ENCODE measurements around the gene ITGAD.
"Not testable (repeated sequence)": the region's sequence is repeated elsewhere in the genome, so short reads cannot be mapped to it uniquely, and the experiment has no call there.

The ITGAD gene

DNA sequence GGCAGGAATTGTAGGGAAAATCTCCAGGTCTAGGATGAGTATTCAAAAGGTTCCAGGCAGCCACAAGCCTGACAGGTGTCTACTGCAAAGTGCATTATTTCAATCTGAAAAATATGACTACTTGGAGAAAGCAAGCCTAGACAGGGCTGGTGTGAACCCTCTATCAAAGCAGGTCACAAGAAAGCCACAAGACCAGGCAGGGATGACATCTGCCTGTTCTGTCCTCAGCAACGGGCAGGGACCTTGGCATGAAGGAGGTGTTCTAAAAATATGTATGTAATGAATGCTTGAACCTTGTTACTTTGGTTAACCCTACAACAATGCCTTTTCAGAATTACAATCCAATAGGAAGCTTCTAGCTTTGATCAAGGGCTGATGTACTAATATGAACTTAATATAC is 36.2 kb downstream of the ITGAD start:
- DNase-seq (ENCODE audit: extremely low read depth in 1 of 2, low read depth in 1 of 2) = no peak

DNA sequence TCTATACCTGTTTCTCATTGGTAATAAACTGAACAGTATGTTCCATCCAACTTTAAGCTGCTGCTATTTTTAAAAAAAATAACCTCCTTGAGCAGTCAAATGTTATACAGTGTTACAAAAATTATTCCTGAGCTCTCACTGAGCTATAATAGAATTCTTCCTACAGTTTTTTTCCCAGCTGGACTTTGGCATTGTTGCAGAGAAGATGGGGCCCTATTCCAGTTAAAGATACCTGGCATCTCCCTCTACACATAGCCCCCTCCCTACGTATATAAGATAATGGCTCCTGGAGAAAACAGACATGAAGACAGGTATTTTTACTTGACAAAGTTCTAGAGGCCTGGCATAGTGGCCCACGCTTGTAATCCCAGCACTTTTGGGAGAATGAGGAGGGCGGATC is 36.7 kb downstream of the ITGAD start:
- no peak for DNase-seq (ENCODE audit: extremely low read depth in 1 of 2, low read depth in 1 of 2)

DNA sequence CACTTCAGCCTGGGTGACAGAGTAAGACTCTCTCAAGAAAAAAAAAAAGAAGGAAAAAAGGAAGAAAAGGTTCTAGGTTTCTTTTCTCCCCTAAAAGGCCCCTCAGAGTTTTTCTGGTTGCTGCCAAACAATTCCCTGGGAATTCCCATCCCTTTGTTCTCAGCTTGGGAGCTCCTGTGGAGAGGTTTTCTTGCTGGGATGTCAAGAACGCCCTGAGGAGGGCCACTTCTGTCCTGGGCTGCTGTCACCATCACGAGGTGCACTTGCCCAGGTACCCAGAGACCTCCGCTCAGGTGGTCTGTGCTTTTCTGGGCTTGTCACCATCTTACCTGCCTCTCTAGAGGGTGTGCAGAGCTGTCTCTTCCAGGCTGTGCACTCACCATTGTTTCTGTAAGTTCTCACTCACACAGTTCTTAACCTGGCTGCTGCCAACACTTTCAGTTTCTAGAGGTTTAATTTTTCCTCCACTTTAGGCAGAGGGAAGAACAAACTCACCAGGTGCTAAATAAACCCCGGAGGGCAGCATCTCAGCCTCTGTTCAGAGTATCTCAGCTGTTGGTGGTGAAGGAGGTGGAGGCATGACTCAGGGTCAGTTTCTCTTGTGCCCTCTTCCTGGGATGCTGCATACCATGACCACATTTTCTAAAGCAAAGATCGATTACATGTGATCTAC is 37.4 kb downstream of the ITGAD start:
- no peak for DNase-seq (ENCODE audit: extremely low read depth in 1 of 2, low read depth in 1 of 2)

DNA sequence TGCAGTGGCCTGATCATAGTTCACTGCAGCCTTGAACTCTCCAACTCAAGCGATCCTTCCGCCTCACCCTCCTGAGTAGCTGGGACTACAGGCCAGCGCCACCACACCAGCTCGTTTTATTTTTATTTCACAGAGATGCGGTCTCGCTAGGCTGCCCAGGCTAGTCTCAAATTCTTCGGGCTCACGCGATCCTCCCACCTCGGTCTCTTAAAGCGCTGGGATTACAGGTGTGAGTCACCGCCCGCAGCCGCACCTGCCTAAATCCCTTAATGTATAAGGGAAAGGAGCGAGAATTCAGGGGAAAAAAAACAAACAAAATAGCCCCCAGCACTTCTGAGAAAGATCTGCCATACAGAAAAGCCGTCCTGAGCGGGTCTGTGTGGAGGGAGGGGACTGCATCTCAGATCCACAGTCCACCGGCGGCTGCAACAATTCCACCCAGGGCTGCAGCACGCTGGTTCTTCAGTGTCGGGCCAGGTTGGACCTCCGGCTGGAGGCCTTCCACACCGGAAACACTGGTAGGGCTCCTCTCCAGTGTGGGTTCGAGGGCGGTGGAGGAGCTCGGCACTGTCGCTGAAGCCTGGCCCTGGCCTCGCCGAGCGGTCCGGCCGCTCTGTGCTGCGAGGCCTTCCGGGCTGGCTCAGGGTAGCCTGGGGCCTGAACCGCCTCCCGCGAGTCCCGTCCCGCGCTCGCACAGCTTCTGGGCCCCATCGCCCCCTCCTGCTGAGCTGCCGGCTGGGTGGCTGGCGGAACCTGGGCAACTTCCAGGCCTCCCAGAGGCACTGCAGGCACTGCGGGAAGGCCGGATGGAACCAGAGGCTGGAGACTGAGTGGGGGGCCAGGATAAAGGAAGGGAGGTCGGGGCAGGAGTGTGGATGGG is 42.4 kb downstream of the ITGAD start:
- DNase-seq (ENCODE audit: extremely low read depth in 1 of 2, low read depth in 1 of 2) = no peak

DNA sequence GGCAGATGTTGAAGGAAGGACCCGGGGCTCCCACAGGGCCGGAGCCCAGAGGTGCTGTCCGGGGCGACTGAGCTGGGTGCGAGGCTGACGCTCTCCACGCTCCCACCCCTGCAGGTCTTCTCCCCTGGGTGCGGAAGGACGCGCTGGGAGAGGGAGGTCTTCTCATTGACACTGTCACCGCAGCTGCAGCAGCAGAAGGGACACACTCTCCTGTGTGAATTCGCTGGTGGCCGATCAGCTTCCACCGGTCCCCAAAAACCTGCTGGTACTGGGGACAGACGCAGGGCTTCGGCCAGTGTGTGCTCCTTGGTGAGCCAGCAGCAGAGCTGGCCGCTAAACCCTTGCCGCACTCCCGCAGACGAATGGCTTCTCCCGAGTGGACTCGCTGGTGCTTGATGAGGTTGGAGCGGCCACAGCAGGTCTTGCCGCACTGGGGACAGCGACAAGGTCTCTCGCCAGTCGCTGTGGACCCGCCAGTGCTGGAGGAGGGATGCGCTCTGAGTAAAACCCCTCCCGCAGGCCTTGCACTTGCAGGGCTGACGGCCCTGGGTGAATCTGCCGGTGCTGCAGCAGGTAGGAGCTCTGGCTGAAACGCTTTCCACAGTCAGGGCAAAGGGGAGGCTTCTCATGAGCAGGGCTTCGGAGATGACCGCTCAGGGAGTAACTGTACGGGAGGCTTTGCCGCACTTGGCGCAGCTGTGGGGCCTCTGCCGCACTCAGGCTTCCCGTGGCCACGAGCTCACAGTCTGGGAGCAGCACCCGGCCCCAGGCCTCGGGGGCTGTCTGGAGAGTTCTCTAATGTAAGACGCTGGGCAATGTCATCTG is 43.3 kb downstream of the ITGAD start:
- no peak for DNase-seq (ENCODE audit: extremely low read depth in 1 of 2, low read depth in 1 of 2)

DNA sequence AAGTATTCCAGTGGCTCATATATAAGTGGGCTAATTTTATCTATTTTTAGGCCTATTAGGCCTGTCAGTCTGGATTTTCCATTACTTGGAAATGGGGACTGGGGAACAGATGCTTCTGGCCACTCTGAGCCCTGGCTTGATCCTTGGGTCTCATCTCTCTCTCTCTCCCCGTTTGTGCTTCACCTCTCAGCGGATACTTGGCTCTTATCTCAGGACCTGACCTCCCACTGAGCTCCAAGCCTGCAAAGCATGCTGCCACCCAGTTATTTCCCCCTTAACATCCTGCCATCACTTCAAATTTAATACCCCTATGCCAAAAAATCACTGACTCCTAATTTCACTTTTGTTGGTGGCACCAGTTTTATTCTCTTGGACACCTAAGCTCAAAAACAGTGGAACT is 45.3 kb downstream of the ITGAD start:
- DNase-seq (ENCODE audit: extremely low read depth in 1 of 2, low read depth in 1 of 2) = no peak

DNA sequence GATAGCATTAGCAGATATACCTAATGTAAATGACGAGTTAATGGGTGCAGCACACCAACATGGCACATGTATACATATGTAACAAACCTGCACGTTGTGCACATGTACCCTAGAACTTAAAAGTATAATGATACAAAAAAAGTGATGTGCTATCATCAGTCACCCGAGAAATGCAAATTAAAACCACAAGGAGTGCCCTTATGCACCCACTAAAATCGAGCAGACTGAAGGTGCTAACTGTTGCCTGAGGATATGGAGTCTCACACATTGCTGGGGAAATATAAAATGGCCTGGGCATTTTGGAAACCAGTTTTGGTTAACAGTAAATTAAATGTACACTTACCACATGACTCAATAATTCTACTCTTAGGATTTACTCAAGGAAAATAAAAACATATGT is 45.9 kb downstream of the ITGAD start:
- not testable (repeated sequence) for DNase-seq (ENCODE audit: extremely low read depth in 1 of 2, low read depth in 1 of 2)

DNA sequence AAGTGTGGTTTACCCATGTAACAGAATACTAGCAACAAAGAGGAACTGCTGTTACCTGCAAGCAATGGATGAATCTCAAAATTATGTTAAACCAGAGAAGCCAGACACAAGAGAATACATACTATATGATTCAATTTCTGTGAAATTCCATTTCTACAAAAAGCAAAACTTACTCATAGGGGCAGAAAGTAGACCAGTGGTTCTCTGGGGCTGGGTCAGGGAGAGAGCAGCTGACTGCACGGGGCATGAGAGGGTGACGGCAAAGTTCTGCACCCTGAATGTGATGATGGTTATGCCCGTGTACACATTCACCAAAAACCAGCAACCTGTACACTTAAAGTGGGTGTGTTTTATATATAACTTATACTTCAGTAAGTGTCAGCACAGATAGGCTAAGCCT is 46.4 kb downstream of the ITGAD start:
- no peak for DNase-seq (ENCODE audit: extremely low read depth in 1 of 2, low read depth in 1 of 2)

DNA sequence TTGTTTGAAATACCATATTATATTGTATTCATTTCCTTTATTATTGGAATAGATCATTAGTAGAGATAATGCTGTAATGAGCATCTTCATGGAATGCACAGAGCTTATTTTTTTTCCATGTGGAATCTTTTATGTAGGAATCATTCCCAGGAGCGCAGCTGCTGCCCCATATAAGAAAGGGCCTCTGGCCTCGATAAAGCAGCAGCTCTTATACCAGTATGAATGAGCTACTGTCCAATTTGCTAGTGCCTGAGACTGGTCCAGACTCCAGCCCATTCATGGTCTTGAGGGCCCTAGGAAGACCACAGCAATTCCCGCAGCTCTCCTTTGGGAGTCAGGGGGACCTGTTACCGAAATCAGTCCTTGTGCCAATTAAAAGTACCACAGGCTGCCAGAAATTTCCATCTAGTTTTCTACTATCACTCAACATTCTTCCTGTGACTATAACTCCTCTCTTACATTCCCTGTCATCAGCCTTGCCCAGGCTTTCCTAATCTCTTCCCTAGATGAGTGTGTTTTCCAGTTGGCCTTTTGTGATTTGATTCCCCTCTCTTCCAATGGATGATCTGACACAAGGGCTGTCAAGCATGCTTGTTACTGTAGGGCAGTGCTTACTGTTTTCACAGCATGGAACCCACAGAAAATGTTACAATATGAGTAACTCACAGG is 47.5 kb downstream of the ITGAD start:
- no peak for DNase-seq (ENCODE audit: extremely low read depth in 1 of 2, low read depth in 1 of 2)

DNA sequence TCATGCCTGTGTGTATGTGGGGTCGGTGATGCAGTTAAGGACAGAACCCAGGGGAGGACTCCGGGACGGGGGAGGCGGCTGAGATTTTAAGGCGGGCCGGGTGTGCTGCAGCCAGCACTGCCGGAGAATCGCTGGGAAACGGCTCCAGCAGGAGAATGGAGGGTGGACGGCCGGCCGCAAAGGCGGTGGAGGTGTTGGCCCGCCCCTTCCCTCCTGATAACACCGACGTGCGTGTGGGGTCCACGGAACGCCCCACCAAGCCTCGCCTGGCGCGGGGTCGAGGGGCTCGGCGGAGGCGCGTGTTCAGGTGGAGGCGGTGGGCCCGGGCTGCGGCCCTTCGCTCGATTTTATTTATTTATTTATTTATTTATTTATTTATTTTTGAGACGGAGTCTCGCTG is 48.8 kb downstream of the ITGAD start:
- DNase-seq (ENCODE audit: extremely low read depth in 1 of 2, low read depth in 1 of 2) = no peak

DNA sequence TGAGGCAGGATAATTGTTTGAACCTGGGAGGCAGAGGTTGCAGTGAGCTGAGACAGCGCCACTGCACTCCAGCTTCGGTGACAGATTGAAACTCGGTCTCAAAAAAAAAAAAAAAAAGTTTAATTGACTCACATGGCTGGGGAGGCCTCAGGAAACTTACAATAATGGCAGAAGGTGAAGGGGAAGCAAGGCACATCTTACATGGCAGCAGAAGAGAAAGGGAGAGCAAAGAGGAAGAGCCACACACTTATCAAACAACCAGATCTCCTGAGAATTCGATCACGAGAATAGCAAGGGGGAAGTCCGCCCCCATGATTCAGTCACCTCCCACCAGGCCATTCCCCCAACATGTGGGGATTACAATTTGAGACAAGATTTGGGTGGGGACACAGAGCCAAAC is 52.8 kb downstream of the ITGAD start:
- DNase-seq (ENCODE audit: extremely low read depth in 1 of 2, low read depth in 1 of 2) = not testable (repeated sequence)

DNA sequence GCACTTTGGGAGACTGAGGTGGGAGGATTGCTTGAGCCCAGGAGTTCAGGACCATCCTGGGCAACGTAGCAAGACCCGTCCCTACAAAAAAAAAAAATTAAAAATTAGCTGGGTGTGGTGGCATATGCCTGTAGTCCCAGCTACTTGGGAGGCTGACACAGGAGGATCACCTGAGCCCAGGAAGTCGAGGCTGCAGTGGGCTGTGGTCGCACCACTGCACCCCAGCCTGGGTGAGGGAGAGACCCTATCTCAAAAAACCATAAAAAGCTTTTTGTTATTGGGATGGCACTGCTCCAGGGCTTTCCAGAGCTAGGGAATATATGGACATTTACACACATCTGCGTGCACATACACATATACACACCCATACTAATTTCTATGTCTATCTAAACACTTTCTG is 58.1 kb downstream of the ITGAD start:
- DNase-seq (ENCODE audit: extremely low read depth in 1 of 2, low read depth in 1 of 2) = no peak

DNA sequence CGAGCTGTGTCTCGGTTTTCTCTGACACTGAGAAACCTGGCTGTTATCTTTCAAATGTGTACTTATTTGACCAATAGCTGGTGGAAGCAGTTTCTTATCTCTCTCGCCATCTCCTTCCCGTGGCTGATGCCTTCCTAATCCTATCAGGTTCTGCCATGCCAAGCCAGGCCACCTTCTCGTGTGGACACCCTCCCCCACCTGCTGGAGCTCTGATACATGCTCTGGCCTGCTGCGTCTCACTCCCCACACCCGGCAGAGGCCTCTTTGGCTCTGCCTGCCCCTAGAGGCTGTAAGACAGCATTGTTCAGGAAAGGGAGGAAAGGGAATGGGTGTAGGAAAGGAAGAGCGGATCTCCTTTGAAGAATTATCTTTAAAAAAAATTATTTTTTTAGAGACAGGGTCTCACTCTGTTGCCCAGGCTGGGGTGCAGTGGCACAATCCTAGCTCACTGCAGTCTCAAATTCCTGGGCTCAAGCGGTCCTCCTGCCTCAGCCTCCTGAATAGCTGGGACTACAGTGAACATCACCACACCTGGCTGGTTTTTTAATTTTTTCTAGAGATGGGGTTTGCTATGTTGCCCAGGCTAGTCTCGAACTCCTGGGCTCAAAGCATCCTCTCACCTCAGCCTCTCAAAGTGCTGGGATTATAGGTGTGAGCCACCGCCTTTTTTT is 58.7 kb downstream of the ITGAD start:
- no peak for DNase-seq (ENCODE audit: extremely low read depth in 1 of 2, low read depth in 1 of 2)

DNA sequence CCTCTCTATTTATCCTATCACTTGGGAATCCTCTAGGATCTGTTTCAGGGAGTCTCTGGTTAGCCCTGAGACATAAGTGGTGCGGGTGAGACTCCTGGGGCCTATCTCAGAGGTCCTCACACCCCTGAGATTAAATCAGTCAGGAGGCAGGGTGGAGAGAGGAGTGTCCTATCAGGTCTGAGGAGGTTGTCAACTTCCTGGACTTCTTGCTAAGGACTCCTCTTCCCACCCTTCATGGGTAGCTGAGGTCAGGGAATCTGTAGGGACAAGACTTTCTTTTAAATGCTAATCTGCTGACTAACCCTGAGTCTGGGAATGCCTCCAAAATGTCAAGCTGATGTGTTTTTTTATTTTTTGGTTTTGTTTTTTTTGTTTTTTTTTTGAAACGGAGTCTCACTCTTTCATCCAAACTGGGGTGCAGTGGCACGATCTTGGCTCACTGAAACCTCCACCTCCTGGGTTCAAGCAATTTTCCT is 59.5 kb downstream of the ITGAD start:
- DNase-seq (ENCODE audit: extremely low read depth in 1 of 2, low read depth in 1 of 2) = no peak

DNA sequence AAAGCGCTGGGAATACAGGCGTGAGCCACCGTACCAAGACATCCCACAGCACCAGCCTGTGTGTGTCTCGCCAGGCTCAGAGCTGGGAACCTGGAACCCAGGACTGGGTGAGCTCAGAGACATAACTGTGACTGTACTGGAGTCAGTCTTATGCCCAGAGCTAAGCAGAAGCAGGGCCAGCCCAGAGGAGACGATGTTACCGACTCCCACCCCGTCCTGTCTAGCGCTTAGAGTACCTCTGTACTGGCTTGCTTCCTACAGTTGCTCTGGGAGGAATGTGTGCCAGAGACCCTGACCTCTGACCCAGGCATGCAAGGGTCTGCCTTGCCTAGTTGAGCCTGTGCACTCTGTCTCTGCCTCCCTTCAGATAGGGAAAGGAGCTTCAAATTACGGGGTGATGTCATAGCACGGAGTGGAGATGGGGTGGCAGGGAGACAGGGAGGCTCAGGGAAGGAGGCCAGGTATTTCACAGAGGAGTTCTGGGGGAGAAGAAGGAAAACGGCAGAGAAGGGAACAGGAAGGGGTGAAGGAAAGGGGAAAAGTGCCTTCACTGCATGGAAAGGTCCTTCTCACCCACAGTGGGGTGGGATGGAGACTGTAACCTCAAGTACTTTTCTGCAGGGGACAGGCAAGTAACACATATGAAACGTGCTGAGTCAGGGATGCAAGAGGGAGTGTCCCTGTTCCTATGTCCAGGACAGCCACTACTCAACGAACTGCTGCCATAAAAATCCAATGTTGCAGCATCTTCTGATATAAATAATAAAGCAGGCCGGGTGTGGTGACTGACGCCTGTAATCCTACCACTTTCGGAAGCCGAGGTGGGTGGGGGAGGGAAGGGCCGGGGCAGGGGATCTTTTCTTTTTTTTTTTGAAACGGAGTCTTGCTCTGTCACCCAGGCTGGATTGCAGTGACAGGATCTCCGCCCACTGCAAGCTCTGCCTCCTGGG is 60.4 kb downstream of the ITGAD start:
- DNase-seq (ENCODE audit: extremely low read depth in 1 of 2, low read depth in 1 of 2) = no peak

DNA sequence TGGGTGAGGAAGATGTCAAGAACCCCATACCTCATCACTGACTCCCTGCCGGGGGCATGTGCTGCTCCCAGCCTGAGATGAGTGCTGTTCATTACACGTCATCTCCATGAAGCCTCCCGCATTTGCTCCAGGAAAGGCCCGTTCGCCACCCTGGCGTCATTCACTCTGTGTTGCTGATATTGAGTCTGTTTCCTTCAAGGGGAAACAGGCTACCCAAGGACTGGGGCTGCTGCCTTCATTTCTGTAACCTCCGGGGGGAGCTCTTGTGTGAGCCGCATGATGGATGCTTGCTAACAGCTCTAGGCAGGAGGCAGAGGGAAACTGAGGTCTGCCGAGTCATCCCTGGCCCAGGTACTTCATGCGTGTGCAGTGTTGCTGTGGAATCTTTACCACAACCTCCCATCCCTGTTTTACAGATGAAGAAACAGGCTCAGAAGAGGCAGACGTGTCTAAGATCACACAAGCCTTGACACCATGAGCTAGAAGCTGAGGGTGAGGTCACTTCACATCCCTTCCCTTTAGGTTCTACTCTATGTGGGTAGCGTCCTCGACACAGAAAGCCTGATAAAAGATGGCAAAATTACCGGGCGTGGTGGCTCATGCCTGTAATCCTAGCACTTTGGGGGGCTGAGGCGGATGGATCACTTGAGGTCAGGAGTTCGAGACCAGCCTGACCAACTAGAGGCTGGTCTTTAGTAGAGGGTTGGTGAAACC is 62.6 kb downstream of the ITGAD start:
- no peak for DNase-seq (ENCODE audit: extremely low read depth in 1 of 2, low read depth in 1 of 2)

DNA sequence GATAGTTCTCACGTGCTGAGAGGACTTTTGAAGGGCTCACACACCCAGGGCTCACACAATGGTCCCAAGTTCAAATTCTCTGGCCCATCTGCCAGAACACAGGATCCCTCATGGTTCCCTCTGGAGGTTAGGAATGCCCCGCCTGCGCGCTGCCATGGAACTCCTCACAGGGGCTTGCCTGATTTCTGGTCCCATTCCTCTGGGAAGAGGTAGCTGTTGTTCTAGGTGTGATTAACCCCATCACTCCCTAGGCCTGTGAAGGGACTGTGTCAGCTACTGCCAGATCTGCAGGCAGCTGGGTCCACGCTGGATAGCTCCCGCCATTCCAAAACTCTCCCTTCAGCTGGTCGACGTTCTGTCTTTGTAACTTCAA is 63.8 kb downstream of the ITGAD start:
- no peak for DNase-seq (ENCODE audit: extremely low read depth in 1 of 2, low read depth in 1 of 2)

DNA sequence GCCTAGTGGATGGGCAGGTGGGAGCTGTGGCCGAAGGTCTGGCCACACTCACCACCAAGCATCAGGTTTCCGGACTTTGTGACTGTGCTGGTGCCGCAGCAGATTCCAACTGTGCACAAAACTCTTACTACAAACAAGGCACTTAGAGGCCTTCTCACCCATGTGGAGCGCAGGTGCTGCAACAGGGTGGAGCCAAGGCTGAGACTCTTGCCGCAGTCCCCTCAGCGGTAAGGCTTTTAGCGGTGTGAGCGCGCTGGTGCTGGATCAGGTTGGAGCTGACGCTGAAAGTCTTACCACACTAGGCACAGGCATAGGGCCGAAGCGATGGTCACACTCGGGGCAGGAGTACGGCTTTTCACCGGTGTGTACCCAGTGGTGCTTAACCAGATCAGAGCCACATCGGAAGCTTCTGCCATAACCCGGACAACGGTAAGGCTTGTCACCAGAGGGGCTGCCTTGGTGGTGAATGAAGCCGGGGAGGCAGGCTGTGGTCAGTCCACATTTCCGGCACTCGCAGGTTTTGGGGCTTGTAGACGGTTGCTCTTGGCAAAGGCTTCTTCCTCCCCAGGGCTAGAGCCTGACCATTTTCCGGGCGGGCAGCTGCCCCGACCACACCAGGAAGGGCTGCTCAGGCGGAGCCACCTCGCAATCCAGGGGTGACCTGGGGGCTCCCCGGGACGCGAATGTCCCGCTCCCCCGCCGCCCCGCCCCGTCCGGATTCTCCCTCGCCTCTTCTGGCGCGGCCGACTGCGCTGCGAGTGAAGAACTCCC is 65.1 kb downstream of the ITGAD start:
- DNase-seq (ENCODE audit: extremely low read depth in 1 of 2, low read depth in 1 of 2) = peak in 1 of 2 donors; percentile 34

All from stimulated activated CD8-positive, alpha-beta memory T cell treated with anti-CD3 and anti-CD28 coated beads, Interleukin-7, amount 100 ng/mL, for 48 hours (primary cell).